Esophagus squamous epithelium (tissue), 5 donors: ENCODE results near the gene ANO2. TPM values are rescaled to one million over a fixed set of nuclear protein-coding genes. Genes with fewer than 3 reads are reported as not detected.

Source experiments
- DNase-seq: peaks from one replicate; lab custom pipeline; 2025; lab: John Stamatoyannopoulos, UW
- H3K27ac ChIP-seq, 4 donors: fragments of 200-600 bp; sonication (generic); one replicate each; pipeline ENCODE4 v1.5.1; 2016 to 2019; ENCODE audit warnings: mild to moderate bottlenecking in 1 of 4
- H3K27me3 ChIP-seq, 4 donors: fragments of 200-600 bp; sonication (generic); 1 replicate in 3 of 4; 2 replicates in 1 of 4; pipeline versions ENCODE4 v1.5.1 to v1.6.0; 2017 to 2021; ENCODE audit warnings: antibody characterized with exemption in 1 of 4
- H3K36me3 ChIP-seq, 3 donors: fragments of 200-600 bp; sonication (generic); one replicate each; pipeline ENCODE4 v1.5.1; 2016 to 2019
- H3K4me1 ChIP-seq, 3 donors: fragments of 200-600 bp; sonication (generic); one replicate each; pipeline ENCODE4 v1.5.1; 2017 to 2019
- H3K4me3 ChIP-seq, 4 donors: fragments of 200-600 bp; sonication (generic); 1 replicate in 3 of 4; 2 replicates in 1 of 4; pipeline ENCODE4 v1.5.1; 2016 to 2019; ENCODE audit warnings: mild to moderate bottlenecking in 2 of 4, moderate library complexity in 1 of 4
- H3K9me3 ChIP-seq, 3 donors: fragments of 200-600 bp; sonication (generic); one replicate each; pipeline ENCODE4 v1.5.1; 2016 to 2019
- POLR2A ChIP-seq, 4 donors: fragments of 450-650 bp; IDR thresholded peaks; one replicate each; pipeline ENCODE4 v1.6.1; 2017; ENCODE audit warnings: antibody characterized with exemption in 4 of 4, mild to moderate bottlenecking in 4 of 4, moderate library complexity in 3 of 4
- WGBS, 2 donors: methylation state at CpG; one replicate each; pipeline ENCODE4 v1.1.5; 2018; 5-methylcytosine and 5-hydroxymethylcytosine counted together
- intact Hi-C: fragments of 100-400 bp; cut with DNase I; formaldehyde crosslinking; loops from one replicate; pipeline ENCODE4 v1.15.0; 2022
- total RNA-seq, 4 donors: library from RNA; depleted of rRNA; stranded (reverse); fragments of >200 nt; gene quantifications; one replicate each; pipeline ENCODE4 v1.1.0, GENCODE V29; 2016
- TF ChIP-seq, protein P1 (sequence below), 6 experiments: fragments of 450-650 bp in 4 of 6; fragments of 200-600 bp in 2 of 6; sonication (generic) in 2 of 6; IDR thresholded peaks; one replicate each; pipeline ENCODE4 v1.5.1; 2016 to 2019; ENCODE audit warnings: antibody characterized with exemption in 6 of 6, mild to moderate bottlenecking in 4 of 6, moderate library complexity in 4 of 6
- donor health status: DM: yes; HTN: yes; CAD: no.

The ANO2 gene
- total RNA-seq, 4 donors from 2014 or later = 0.49 to 11.8 (median 3.1) TPM

GRCh38 chr12:5884866-5885265, 60.2 kb downstream of the ANO2 start:
- 71 to 75% methylated on average over 2 to 3 of the region's 3 CpGs for whole genome bisulfite sequencing, 2 donors
- peaks cover 0 to 41% (median 0%) of the 10 kb centered on the region in 4 donors for H3K27me3 ChIP-seq
- H3K27ac ChIP-seq = no peak overlapping the region
- no peak for TF ChIP-seq POLR2A (IDR thresholded peaks at IDR 0.05)
- TF ChIP-seq, protein P1, sequence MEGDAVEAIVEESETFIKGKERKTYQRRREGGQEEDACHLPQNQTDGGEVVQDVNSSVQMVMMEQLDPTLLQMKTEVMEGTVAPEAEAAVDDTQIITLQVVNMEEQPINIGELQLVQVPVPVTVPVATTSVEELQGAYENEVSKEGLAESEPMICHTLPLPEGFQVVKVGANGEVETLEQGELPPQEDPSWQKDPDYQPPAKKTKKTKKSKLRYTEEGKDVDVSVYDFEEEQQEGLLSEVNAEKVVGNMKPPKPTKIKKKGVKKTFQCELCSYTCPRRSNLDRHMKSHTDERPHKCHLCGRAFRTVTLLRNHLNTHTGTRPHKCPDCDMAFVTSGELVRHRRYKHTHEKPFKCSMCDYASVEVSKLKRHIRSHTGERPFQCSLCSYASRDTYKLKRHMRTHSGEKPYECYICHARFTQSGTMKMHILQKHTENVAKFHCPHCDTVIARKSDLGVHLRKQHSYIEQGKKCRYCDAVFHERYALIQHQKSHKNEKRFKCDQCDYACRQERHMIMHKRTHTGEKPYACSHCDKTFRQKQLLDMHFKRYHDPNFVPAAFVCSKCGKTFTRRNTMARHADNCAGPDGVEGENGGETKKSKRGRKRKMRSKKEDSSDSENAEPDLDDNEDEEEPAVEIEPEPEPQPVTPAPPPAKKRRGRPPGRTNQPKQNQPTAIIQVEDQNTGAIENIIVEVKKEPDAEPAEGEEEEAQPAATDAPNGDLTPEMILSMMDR (IDR thresholded peaks at IDR 0.05) = no peak
- H3K4me1 ChIP-seq = no peaks in the 10 kb centered on the region
- intact Hi-C loops = no loop called here
- no peak for DNase-seq
- H3K9me3 ChIP-seq = no peaks in the 10 kb centered on the region
- no peaks in the 10 kb centered on the region for H3K36me3 ChIP-seq
- no peak overlapping the region for H3K4me3 ChIP-seq

DNA sequence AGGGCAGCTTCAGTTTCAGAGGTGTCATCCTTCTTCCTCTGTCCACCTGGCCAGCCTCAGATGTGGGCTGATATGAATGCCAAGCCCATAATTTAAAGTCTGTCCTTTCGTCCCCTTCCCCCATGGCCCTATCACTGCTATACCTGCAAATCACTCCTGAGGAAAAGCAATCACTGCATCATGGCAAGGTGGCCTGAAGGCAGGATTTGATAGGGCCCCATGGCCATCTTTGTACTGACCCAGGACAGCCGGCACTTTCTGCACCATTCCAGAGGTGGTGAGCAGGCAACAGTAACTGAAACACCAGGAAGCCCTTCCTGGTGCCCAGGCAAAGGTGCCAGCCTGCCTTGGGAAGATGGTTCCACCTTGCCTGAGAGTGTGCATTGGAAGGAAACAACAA, 60.8 kb downstream of the ANO2 start:
- Histone ChIP-seq H3K4me1 (no peaks in the 10 kb centered on the region), H3K27ac (no peak overlapping the region), H3K36me3 (no peaks in the 10 kb centered on the region), H3K4me3 (no peak overlapping the region), H3K27me3 (peaks cover 0 to 41% (median 0%) of the 10 kb centered on the region in 4 donors), H3K9me3 (no peaks in the 10 kb centered on the region)
- intact Hi-C loops = no loop called here
- 87 to 94% methylated on average over 2 of the region's 2 CpGs for WGBS, 2 donors
- no peak for TF ChIP-seq POLR2A (IDR thresholded peaks at IDR 0.05)
- TF ChIP-seq, protein P1 (IDR thresholded peaks at IDR 0.05) = no peak
- no peak for DNase-seq

GRCh38 chr12:5882511-5883190, 62.4 kb downstream of the ANO2 start:
- intact Hi-C loops = no loop called here
- no peak for DNase-seq
- no peaks in the 10 kb centered on the region for H3K9me3 ChIP-seq
- TF ChIP-seq, protein P1 (IDR thresholded peaks at IDR 0.05) = no peak
- TF ChIP-seq POLR2A (IDR thresholded peaks at IDR 0.05) = no peak
- H3K27ac ChIP-seq = no peak overlapping the region
- no peaks in the 10 kb centered on the region for H3K36me3 ChIP-seq
- H3K4me1 ChIP-seq = no peaks in the 10 kb centered on the region
- H3K4me3 ChIP-seq = no peak overlapping the region
- WGBS, 2 donors = 50 to 58% methylated on average over 7 to 8 of the region's 8 CpGs
- H3K27me3 ChIP-seq = peaks cover 0 to 37% (median 0%) of the 10 kb centered on the region in 4 donors

GRCh38 chr12:5881666-5882065, 63.4 kb downstream of the ANO2 start:
- H3K9me3 ChIP-seq = no peaks in the 10 kb centered on the region
- H3K27me3 ChIP-seq = peaks cover 0 to 37% (median 0%) of the 10 kb centered on the region in 4 donors
- no peak overlapping the region for H3K4me3 ChIP-seq
- TF ChIP-seq, protein P1 (IDR thresholded peaks at IDR 0.05) = no peak
- no peak for TF ChIP-seq POLR2A (IDR thresholded peaks at IDR 0.05)
- intact Hi-C loops = no loop called here
- no peaks in the 10 kb centered on the region for H3K36me3 ChIP-seq
- no peaks in the 10 kb centered on the region for H3K4me1 ChIP-seq
- DNase-seq = no peak
- H3K27ac ChIP-seq = no peak overlapping the region

DNA sequence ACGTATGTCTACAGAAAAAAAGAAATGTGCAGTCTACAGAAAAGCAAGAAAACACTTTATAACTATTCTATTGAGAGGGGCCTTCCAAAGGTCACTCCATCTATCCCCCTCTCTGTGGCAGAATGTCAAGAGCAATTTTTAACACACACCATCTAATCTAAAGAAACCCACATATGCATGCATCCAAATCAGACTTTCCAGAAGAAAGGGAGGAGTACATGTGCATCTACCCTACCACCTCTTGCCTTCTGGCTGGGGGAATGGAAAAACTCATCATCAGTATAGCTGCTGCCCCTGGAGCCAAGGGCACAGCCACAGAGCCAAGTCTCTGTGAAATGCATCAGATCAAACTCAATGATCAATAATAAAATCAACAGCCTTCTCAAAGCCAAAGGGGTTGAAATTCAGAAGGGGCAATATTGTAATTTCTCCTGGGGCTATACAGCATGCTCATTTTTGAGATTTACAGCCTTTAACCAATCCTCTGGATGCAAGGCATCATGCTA, 63.9 kb downstream of the ANO2 start:
- DNase-seq = no peak
- WGBS, 2 donors = 71 to 76% methylated on average over 1 of the region's 1 CpG
- H3K4me3 ChIP-seq = no peak overlapping the region
- TF ChIP-seq, protein P1 (IDR thresholded peaks at IDR 0.05) = no peak
- no peak for TF ChIP-seq POLR2A (IDR thresholded peaks at IDR 0.05)
- intact Hi-C loops = no loop called here
- H3K36me3 ChIP-seq = no peaks in the 10 kb centered on the region
- no peak overlapping the region for H3K27ac ChIP-seq
- H3K9me3 ChIP-seq = no peaks in the 10 kb centered on the region
- H3K4me1 ChIP-seq = no peaks in the 10 kb centered on the region
- peaks cover 0 to 35% (median 0%) of the 10 kb centered on the region in 4 donors for H3K27me3 ChIP-seq
